Measurements from ENCODE around the gene FBXO24. TPM values are rescaled to one million over a fixed set of nuclear protein-coding genes. Genes with fewer than 3 reads are reported as not detected.
A peak's percentile ranks its signal among the peaks of the same experiment; 100 is the strongest.

Gene FBXO24
- total and polyA plus RNA-seq, 9 of the 15 experiments (the other 6 are each of a cell fraction or from before 2014, with no cell fraction given) = 0.17 to 0.95 (median 0.50) TPM

DNA sequence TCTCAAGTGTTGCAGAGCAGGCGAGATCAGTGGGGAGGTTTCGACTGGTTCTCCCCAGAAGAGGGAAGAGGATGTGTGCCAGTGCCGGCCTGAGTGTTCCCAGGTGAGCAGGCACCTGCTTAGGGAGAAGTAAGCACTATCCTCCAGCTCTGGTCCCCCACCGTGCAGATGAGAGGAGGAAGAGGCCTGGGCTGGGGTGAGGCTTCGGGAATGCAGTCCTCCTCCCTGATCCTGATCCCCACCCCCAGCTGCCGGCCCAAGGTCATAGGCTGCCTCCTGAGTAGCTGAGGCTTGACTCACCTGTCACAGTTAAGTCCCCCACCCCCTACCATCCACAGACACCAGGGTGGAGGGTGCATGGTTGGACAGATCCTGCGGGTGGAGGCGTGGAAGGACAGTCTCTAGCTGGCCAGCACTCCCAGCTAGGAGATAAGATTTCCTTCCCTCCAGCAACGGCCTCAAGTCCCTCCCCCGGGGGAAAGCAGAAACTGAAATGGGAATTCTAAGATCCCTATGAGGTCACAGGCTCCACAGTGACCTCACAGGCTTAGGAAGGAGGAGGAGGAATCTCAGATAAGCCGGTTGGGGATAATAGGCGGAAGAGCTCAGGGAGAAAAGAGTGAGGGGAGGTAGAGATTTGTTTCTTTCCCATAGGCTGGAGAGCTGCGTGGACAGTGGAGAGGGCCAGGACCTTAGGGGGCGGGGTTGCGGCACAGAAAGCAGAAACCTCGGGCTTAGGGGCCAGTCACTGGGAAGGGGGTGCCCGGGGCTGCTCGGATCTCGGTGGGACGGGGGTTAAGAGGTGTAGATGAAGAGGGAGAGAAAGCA is 1.2 kb upstream of the FBXO24 start (continued):
- no peak for TF ChIP-seq POLR3G (IDR thresholded peaks at IDR 0.05; ENCODE audit: extremely low read depth, insufficient read length, insufficient replicate concordance)
- peak; percentile 36; the same call in 1 of the 2 replicates for TF ChIP-seq DPF2 (IDR thresholded peaks at IDR 0.05)
- TF ChIP-seq RAD21 (CRISPR knock-in tag; conservative IDR thresholded peaks at IDR 0.05 in 1 of 2, IDR thresholded peaks at IDR 0.05 in 1 of 2) = peak in 1 of 2 experiments; percentile 12; a peak in 1 of 4 replicates
- no peak for TF ChIP-seq ATF1 (CRISPR knock-in tag; IDR thresholded peaks at IDR 0.05)
- TF ChIP-seq ATF1 (tag; IDR thresholded peaks at IDR 0.05) = peak; percentile 72
- peak; percentile 11; the same call in 1 of the 2 replicates for TF ChIP-seq ZNF263 (CRISPR knock-in tag; IDR thresholded peaks at IDR 0.05; ENCODE audit: borderline replicate concordance)
- peak; percentile 31 for TF ChIP-seq ARHGAP35 (IDR thresholded peaks at IDR 0.05; ENCODE audit: partially characterized antibody)
- no peak for TF ChIP-seq ZEB2 (IDR thresholded peaks at IDR 0.05)
- TF ChIP-seq WHSC1 (IDR thresholded peaks at IDR 0.05; ENCODE audit: low read length) = no peak
- TF ChIP-seq, protein P1, sequence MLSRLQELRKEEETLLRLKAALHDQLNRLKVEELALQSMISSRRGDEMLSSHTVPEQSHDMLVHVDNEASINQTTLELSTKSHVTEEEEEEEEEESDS (CRISPR knock-in tag; IDR thresholded peaks at IDR 0.05) = no peak
- TF ChIP-seq, protein P2, sequence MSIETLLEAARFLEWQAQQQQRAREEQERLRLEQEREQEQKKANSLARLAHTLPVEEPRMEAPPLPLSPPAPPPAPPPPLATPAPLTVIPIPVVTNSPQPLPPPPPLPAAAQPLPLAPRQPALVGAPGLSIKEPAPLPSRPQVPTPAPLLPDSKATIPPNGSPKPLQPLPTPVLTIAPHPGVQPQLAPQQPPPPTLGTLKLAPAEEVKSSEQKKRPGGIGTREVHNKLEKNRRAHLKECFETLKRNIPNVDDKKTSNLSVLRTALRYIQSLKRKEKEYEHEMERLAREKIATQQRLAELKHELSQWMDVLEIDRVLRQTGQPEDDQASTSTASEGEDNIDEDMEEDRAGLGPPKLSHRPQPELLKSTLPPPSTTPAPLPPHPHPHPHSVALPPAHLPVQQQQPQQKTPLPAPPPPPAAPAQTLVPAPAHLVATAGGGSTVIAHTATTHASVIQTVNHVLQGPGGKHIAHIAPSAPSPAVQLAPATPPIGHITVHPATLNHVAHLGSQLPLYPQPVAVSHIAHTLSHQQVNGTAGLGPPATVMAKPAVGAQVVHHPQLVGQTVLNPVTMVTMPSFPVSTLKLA (conservative IDR thresholded peaks at IDR 0.05) = 0 out of 4 replicates have a peak, but pooled peaks of 1 of the 2 experiments have one; percentile 14
- peak in 1 of 2 experiments; percentile 70; a peak in 1 of 4 replicates for TF ChIP-seq HDAC1 (IDR thresholded peaks at IDR 0.05)
- no peak for TF ChIP-seq NEUROD1 (IDR thresholded peaks at IDR 0.05; ENCODE audit: borderline replicate concordance, low read depth, low read length, partially characterized antibody)
- TF ChIP-seq MCM5 (IDR thresholded peaks at IDR 0.05; ENCODE audit: low read depth) = no peak
- no peak for TF ChIP-seq KLF10 (CRISPR knock-in tag; IDR thresholded peaks at IDR 0.05)
- peak; percentile 9; the same call in 1 of the 2 replicates for TF ChIP-seq FOXK1 (CRISPR knock-in tag; IDR thresholded peaks at IDR 0.05; ENCODE audit: borderline replicate concordance)
- TF ChIP-seq HNRNPLL (IDR thresholded peaks at IDR 0.05; ENCODE audit: low read depth, low read length, poor library complexity, severe bottlenecking) = peak; percentile 9
- TF ChIP-seq ZNF384 (IDR thresholded peaks at IDR 0.05; ENCODE audit: low read depth, low read length) = no peak
- TF ChIP-seq MEF2D (tag; conservative IDR thresholded peaks at IDR 0.05; ENCODE audit: low read depth) = no peak
- no peak for TF ChIP-seq ZNF140 (CRISPR knock-in tag; IDR thresholded peaks at IDR 0.05)
- TF ChIP-seq RAD51 (IDR thresholded peaks at IDR 0.05; ENCODE audit: borderline replicate concordance, low read depth) = no peak
- TF ChIP-seq NR2C2 (CRISPR knock-in tag; IDR thresholded peaks at IDR 0.05) = no peak
- 0 out of 2 replicates have a peak, but pooled peaks have one; percentile 10 for TF ChIP-seq NR2C2 (tag; IDR thresholded peaks at IDR 0.05)
- TF ChIP-seq, protein P3, sequence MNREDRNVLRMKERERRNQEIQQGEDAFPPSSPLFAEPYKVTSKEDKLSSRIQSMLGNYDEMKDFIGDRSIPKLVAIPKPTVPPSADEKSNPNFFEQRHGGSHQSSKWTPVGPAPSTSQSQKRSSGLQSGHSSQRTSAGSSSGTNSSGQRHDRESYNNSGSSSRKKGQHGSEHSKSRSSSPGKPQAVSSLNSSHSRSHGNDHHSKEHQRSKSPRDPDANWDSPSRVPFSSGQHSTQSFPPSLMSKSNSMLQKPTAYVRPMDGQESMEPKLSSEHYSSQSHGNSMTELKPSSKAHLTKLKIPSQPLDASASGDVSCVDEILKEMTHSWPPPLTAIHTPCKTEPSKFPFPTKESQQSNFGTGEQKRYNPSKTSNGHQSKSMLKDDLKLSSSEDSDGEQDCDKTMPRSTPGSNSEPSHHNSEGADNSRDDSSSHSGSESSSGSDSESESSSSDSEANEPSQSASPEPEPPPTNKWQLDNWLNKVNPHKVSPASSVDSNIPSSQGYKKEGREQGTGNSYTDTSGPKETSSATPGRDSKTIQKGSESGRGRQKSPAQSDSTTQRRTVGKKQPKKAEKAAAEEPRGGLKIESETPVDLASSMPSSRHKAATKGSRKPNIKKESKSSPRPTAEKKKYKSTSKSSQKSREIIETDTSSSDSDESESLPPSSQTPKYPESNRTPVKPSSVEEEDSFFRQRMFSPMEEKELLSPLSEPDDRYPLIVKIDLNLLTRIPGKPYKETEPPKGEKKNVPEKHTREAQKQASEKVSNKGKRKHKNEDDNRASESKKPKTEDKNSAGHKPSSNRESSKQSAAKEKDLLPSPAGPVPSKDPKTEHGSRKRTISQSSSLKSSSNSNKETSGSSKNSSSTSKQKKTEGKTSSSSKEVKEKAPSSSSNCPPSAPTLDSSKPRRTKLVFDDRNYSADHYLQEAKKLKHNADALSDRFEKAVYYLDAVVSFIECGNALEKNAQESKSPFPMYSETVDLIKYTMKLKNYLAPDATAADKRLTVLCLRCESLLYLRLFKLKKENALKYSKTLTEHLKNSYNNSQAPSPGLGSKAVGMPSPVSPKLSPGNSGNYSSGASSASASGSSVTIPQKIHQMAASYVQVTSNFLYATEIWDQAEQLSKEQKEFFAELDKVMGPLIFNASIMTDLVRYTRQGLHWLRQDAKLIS (CRISPR knock-in tag; IDR thresholded peaks at IDR 0.05) = no peak
